Endothelial cell of umbilical vein (primary cell): ENCODE measurements around the gene APOH. TPM values are rescaled to one million over a fixed set of nuclear protein-coding genes. Genes with fewer than 3 reads are reported as not detected.

Experiments used
- BruUV-seq: library from RNA; stranded (reverse); fragments of 400-500 nt; replicated peaks from 2 replicates; lab custom pipeline; 2021; lab: Mats Ljungman, UMichigan
- CTCF ChIA-PET: fragments of 300-600, 350-600 bp; sonication (Branson Sonifier 250); formaldehyde crosslinking; loops from one replicate; lab custom pipeline; 2021; ENCODE audit warnings: antibody characterized with exemption, inconsistent platforms; lab: Charles Lee
- POLR2A ChIA-PET: fragments of 300-600, 350-600 bp; sonication (Branson Sonifier 250); formaldehyde crosslinking; loops from one replicate; lab custom pipeline; 2021; ENCODE audit warnings: antibody characterized with exemption, inconsistent platforms; lab: Charles Lee
- DNase-seq: peaks from one replicate; pipeline ENCODE4 v3.0.0-alpha.2; 2011; ENCODE audit warnings: low read depth, low spot score
- FAIRE-seq: peaks from 2 replicates; lab custom pipeline; 2011; peaks lifted over from hg19 to GRCh38; lab: Jason Lieb, UNC
- H2AFZ ChIP-seq: 2 replicates; pipeline ENCODE4 v1.6.0; 2012; ENCODE audit warnings: low read depth, low read length, control low read depth, inconsistent platforms
- H3K27ac ChIP-seq: 2 replicates; pipeline ENCODE4 v1.5.1; 2011; ENCODE audit warnings: low read depth, mild to moderate bottlenecking, control low read depth, low read length, moderate library complexity; ENCODE audit not compliant: insufficient read depth
- H3K27me3 ChIP-seq, 2 experiments: 2 replicates each; pipeline versions ENCODE4 v1.6.0 to v1.6.1; 2011; ENCODE audit warnings: low read length in 2 of 2, mixed read lengths in 1 of 2; ENCODE audit not compliant: control insufficient read depth in 2 of 2, insufficient read depth in 2 of 2
- H3K36me3 ChIP-seq, 2 experiments: 2 replicates in 1 of 2; 3 replicates in 1 of 2; pipeline ENCODE4 v1.5.1; 2011; ENCODE audit warnings: low read length in 2 of 2, mild to moderate bottlenecking in 1 of 2, moderate library complexity in 1 of 2; ENCODE audit not compliant: control insufficient read depth in 2 of 2, insufficient read depth in 2 of 2; ENCODE audit errors: extremely low read depth in 1 of 2
- H3K4me1 ChIP-seq: 3 replicates; pipeline ENCODE4 v1.5.1; 2011; ENCODE audit warnings: mild to moderate bottlenecking, low read length; ENCODE audit not compliant: control insufficient read depth, insufficient read depth; ENCODE audit errors: extremely low read depth
- H3K4me2 ChIP-seq: 2 replicates; pipeline ENCODE4 v1.6.1; 2011; ENCODE audit warnings: low read length, control low read depth, mixed read lengths; ENCODE audit not compliant: insufficient read depth
- H3K4me3 ChIP-seq, 3 experiments: fragments of 200-600 bp in 1 of 3; sonication (generic), shearing (Covaris generic) in 1 of 3; replicated peaks in 1 of 3; 2 replicates each; pipeline ENCODE4 v1.5.1; 2011 to 2016; ENCODE audit warnings: control low read depth in 3 of 3, low read length in 3 of 3, mild to moderate bottlenecking in 2 of 3, inconsistent platforms in 1 of 3, low read depth in 1 of 3, moderate library complexity in 1 of 3; ENCODE audit not compliant: insufficient read depth in 1 of 3
- H3K79me2 ChIP-seq: 2 replicates; pipeline ENCODE4 v1.6.0; 2012; ENCODE audit warnings: low read length, inconsistent platforms; ENCODE audit not compliant: control insufficient read depth, insufficient read depth
- H3K9ac ChIP-seq: replicated peaks from 2 replicates; pipeline ENCODE3; 2011; ENCODE audit warnings: low read length, control low read depth; ENCODE audit not compliant: insufficient read depth; ENCODE audit errors: extremely low read depth
- H3K9me1 ChIP-seq: replicated peaks from 3 replicates; pipeline ENCODE4 v1.6.0; 2011; ENCODE audit warnings: mild to moderate bottlenecking, low read length; ENCODE audit not compliant: control insufficient read depth, insufficient read depth; ENCODE audit errors: extremely low read depth
- H3K9me3 ChIP-seq: replicated peaks from 2 replicates; pipeline ENCODE4 v1.5.1; 2012; ENCODE audit warnings: low read length, inconsistent platforms; ENCODE audit not compliant: control insufficient read depth, insufficient read depth
- H4K20me1 ChIP-seq: replicated peaks from 2 replicates; pipeline ENCODE3; 2011; ENCODE audit warnings: mild to moderate bottlenecking, low read length; ENCODE audit not compliant: control insufficient read depth, insufficient read depth; ENCODE audit errors: extremely low read depth
- CTCF ChIP-seq, 2 donors: IDR thresholded peaks; 1 replicate in 1 of 2; 2 replicates in 1 of 2; pipeline ENCODE4 v1.5.1; 2011; ENCODE audit warnings: low read length in 2 of 2, mild to moderate bottlenecking in 2 of 2, moderate library complexity in 2 of 2, control low read depth in 1 of 2, inconsistent platforms in 1 of 2, low read depth in 1 of 2; ENCODE audit not compliant: insufficient read depth in 1 of 2; ENCODE audit errors: extremely low read depth in 1 of 2
- EZH2 ChIP-seq: IDR thresholded peaks from 2 replicates; pipeline ENCODE4 v1.6.1; 2012; ENCODE audit warnings: borderline replicate concordance, low read depth, mild to moderate bottlenecking, moderate library complexity, low read length, inconsistent platforms; ENCODE audit not compliant: severe bottlenecking
- FOS ChIP-seq: IDR thresholded peaks from 2 replicates; pipeline ENCODE4 v1.6.1; 2011; ENCODE audit warnings: mild to moderate bottlenecking, low read length, moderate library complexity, borderline replicate concordance; ENCODE audit not compliant: insufficient read depth
- GATA2 ChIP-seq: IDR thresholded peaks from 2 replicates; pipeline ENCODE4 v1.7.0; 2011; ENCODE audit warnings: low read depth, mild to moderate bottlenecking, moderate library complexity, mixed read lengths, low read length; ENCODE audit not compliant: insufficient read length, insufficient read depth
- JUN ChIP-seq: IDR thresholded peaks from 2 replicates; pipeline ENCODE4 v1.6.1; 2011; ENCODE audit warnings: borderline replicate concordance, low read depth; ENCODE audit not compliant: insufficient read length, insufficient read depth
- MAX ChIP-seq: IDR thresholded peaks from 2 replicates; pipeline ENCODE4 v1.6.1; 2011; ENCODE audit not compliant: insufficient read depth, insufficient read length
- MYC ChIP-seq: IDR thresholded peaks from one replicate; pipeline ENCODE4 v1.6.1; 2011; ENCODE audit warnings: mild to moderate bottlenecking, low read depth, low read length
- POLR2A ChIP-seq: IDR thresholded peaks from 2 replicates; pipeline ENCODE4 v1.6.1; 2012; ENCODE audit warnings: low read depth, mild to moderate bottlenecking, control low read depth, low read length
- POLR2AphosphoS5 ChIP-seq: IDR thresholded peaks from 2 replicates; pipeline ENCODE4 v1.6.1; 2012; ENCODE audit warnings: low read depth, mild to moderate bottlenecking, control low read depth, low read length, moderate library complexity; ENCODE audit not compliant: insufficient read depth
- dilution Hi-C: fragments of 300-500 bp; cut with MboI; formaldehyde crosslinking; loops from one replicate; pipeline ENCODE4 v1.15.0; 2019; ENCODE audit warnings: low sequenced_read_pairs; ENCODE audit not compliant: extremely low pct_ligation_motif_present
- intact Hi-C: fragments of 100-400 bp; cut with micrococcal nuclease; formaldehyde crosslinking; loops from one replicate; pipeline ENCODE4 v1.10.0; 2022
- polyA plus RNA-seq, 4 experiments: library from polyadenylated mRNA; depleted of rRNA in 3 of 4; stranded (reverse) in 3 of 4; unstranded in 1 of 4; fragments of >200 nt; gene quantifications; 2 replicates each; pipeline versions ENCODE4 v1.2.1 to v1.2.3, GENCODE V29; 2011 to 2012; ENCODE audit warnings: missing spikeins in 1 of 4
- total RNA-seq: library from RNA; stranded (reverse); gene quantifications from 2 replicates; pipeline ENCODE4 v1.2.3, GENCODE V29; 2021

APOH gene
- total and polyA plus RNA-seq, 2 donors (not counting 3 experiments of a cell fraction or from before 2014, with no cell fraction given) = not detected

- no peaks in the 10 kb centered on the region for H3K79me2 ChIP-seq
- no TSS peak for BruUV-seq
Measured at GRCh38 chr17:66167189-66167815, 61.9 kb downstream of the APOH start.

More at GRCh38 chr17:66167189-66167815, 61.9 kb downstream of the APOH start:
- Histone ChIP-seq H3K9me1 (no peaks in the 10 kb centered on the region), H4K20me1 (no peaks in the 10 kb centered on the region), H3K9me3 (no peaks in the 10 kb centered on the region), H3K9ac (no peak overlapping the region), H3K27ac (no peak overlapping the region), H3K27me3 (no peaks in the 10 kb centered on the region), H3K4me2 (no peak overlapping the region), H3K4me1 (no peaks in the 10 kb centered on the region), H2AFZ (no peak overlapping the region), H3K36me3 (no peaks in the 10 kb centered on the region), H3K4me3 (no peak overlapping the region)
- dilution Hi-C loops = no loop called here
- ChIA-PET CTCF (interaction anchor here (0.5 to 5.9 kb wide), 4 partner anchors 729 to 936 kb away, joined by 3 to 119 read pairs (median 85); no protein-coding TSS in a partner anchor), POLR2A (no interaction called here)
- FAIRE-seq = no peak
- intact Hi-C loops = no loop called here
- TF ChIP-seq JUN (no peak), MYC (no peak), EZH2 (no peak), POLR2AphosphoS5 (no peak), CTCF (IDR thresholded peaks at IDR 0.05; ENCODE audit: extremely low read depth in 1 of 2, insufficient read depth in 1 of 2, low read depth in 1 of 2, low read length in 2 of 2) (no peak), GATA2 (no peak), FOS (no peak), POLR2A (no peak), MAX (no peak)
- DNase-seq = no peak
